ENCODE measurements around the gene CA14. TPM values are rescaled to one million over a fixed set of nuclear protein-coding genes. Genes with fewer than 3 reads are reported as not detected.

CA14 gene
- total RNA-seq, 2 experiments from 2014 or later = not detected

DNA sequence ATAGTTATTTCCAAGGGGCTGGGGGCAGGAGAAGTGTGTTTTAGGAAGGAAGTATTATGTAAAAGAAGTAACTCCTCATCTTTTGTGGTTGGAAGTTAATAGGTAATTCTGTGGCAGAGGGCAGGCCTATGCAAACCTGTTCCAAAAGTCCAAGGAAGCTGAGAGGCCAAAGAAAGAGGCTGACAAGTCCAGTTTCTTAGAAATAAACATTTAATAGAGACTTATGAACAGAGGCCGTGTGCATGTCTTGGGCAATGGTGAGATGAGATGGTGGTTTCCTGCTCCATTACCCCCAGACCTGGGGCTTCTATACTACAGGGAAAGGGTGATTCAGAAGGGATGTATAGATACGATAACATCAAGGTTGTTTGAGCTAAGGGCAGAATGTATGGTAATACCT, 7.6 kb upstream of the CA14 start:
- Mint-ChIP-seq H3K36me3 (ENCODE audit: low read depth) (no peaks in the 10 kb centered on the region), H3K9me3 (no peaks in the 10 kb centered on the region), H3K4me3 (no peak overlapping the region), H3K27me3 (peaks cover 18% of the 10 kb centered on the region), H3K4me1 (no peaks in the 10 kb centered on the region), H3K27ac (no peak overlapping the region)
- POLR2A ChIA-PET = no interaction called here
- CTCF ChIA-PET = interaction anchor here (1.9 kb wide), 1 partner anchor 11 kb away, joined by 6 read pairs; no protein-coding TSS in a partner anchor
- no peak for DNase-seq

GRCh38 chr1:150256198-150256553, 1.4 kb upstream of the CA14 start:
- Mint-ChIP-seq H3K27ac (no peak overlapping the region), H3K9me3 (no peaks in the 10 kb centered on the region), H3K4me1 (peaks cover 13% of the 10 kb centered on the region), H3K36me3 (ENCODE audit: low read depth) (no peaks in the 10 kb centered on the region), H3K27me3 (peaks cover 51% of the 10 kb centered on the region), H3K4me3 (peak overlapping the region; percentile 44)
- POLR2A ChIA-PET = no interaction called here
- CTCF ChIA-PET = interaction anchor here (0.5 to 4.7 kb wide), 27 partner anchors 10 to 899 kb away, joined by 3 to 18 read pairs (median 4); partner anchors contain the start of genes APH1A and C1orf54
- no peak for DNase-seq

- Mint-ChIP-seq H3K27ac (no peak overlapping the region), H3K4me3 (no peak overlapping the region), H3K36me3 (ENCODE audit: low read depth) (no peaks in the 10 kb centered on the region), H3K9me3 (no peaks in the 10 kb centered on the region), H3K27me3 (peaks cover 50% of the 10 kb centered on the region), H3K4me1 (peaks cover 13% of the 10 kb centered on the region)
- ChIA-PET POLR2A (no interaction called here), CTCF (interaction anchor here (0.5 to 4.7 kb wide), 26 partner anchors 9 to 899 kb away, joined by 3 to 18 read pairs (median 4); partner anchors contain the start of genes APH1A and C1orf54)
- DNase-seq = no peak
Observed at GRCh38 chr1:150256554-150257341, 826 bp upstream of the CA14 start.

DNA sequence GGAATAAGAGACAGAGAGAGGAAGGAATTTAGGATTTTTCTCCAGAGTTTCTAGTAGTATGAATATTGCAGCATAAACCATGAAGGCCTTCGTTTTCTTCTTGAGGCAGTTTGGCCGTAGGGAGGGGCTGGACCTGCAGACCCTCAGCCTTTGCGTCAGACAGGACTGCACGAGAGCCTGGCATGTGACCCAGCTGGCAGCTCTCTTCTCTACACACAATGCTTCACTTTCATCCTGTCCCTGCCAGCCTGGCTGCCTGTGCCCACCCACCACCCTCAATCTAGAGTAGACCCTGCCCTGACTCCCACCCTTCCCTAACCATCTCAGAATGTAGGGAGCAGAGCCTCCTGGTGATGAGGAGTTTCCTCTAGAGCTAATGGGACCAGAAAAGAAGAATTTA, 1.6 kb downstream of the CA14 start:
- POLR2A ChIA-PET = no interaction called here
- peaks cover 13% of the 10 kb centered on the region for H3K4me1 Mint-ChIP-seq
- no peak for DNase-seq
- H3K4me3 Mint-ChIP-seq = no peak overlapping the region
- peaks cover 42% of the 10 kb centered on the region for H3K27me3 Mint-ChIP-seq
- CTCF ChIA-PET = interaction anchor here (2.2 kb wide), 1 partner anchor 301 kb away, joined by 8 read pairs; no protein-coding TSS in a partner anchor
- H3K9me3 Mint-ChIP-seq = no peaks in the 10 kb centered on the region
- no peak overlapping the region for H3K27ac Mint-ChIP-seq
- no peaks in the 10 kb centered on the region for H3K36me3 Mint-ChIP-seq (ENCODE audit: low read depth)

- POLR2A ChIA-PET = no interaction called here
- H3K36me3 Mint-ChIP-seq (ENCODE audit: low read depth) = peaks cover 6% of the 10 kb centered on the region
Observed at GRCh38 chr1:150259758-150260669, 2.4 kb downstream of the CA14 start.

DNA sequence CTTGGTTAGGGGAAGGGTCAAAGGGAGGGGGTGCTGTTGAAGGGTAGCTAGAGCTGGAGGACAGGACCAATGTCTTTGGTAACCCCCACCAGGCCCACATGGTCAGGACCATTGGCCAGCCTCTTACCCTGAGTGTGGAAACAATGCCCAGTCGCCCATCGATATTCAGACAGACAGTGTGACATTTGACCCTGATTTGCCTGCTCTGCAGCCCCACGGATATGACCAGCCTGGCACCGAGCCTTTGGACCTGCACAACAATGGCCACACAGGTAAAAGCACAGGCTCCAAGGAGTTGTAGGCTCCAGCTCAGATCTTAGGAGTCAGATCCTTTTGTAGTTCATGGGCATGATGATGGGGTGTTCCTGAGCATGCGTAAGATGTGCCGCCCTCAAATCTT, 3.8 kb downstream of the CA14 start:
- DNase-seq = no peak
- no peak overlapping the region for H3K27ac Mint-ChIP-seq
- peaks cover 10% of the 10 kb centered on the region for H3K4me1 Mint-ChIP-seq
- POLR2A ChIA-PET = no interaction called here
- H3K27me3 Mint-ChIP-seq = peaks cover 38% of the 10 kb centered on the region
- CTCF ChIA-PET = interaction anchor here (1.7 kb wide), 1 partner anchor 11 kb away, joined by 6 read pairs; no protein-coding TSS in a partner anchor
- peaks cover 19% of the 10 kb centered on the region for H3K36me3 Mint-ChIP-seq (ENCODE audit: low read depth)
- H3K4me3 Mint-ChIP-seq = no peak overlapping the region
- no peaks in the 10 kb centered on the region for H3K9me3 Mint-ChIP-seq

More at GRCh38 chr1:150259758-150260669, 2.4 kb downstream of the CA14 start:
- DNase-seq = no peak
- Mint-ChIP-seq H3K9me3 (no peaks in the 10 kb centered on the region), H3K27ac (no peak overlapping the region), H3K4me1 (peaks cover 13% of the 10 kb centered on the region), H3K27me3 (peaks cover 42% of the 10 kb centered on the region), H3K4me3 (no peak overlapping the region)
- CTCF ChIA-PET = interaction anchor here (1.0 to 1.7 kb wide), 5 partner anchors 10 to 39 kb away, joined by 3 to 6 read pairs (median 3); partner anchors contain the start of gene C1orf54

- ChIA-PET POLR2A (no interaction called here), CTCF (interaction anchor here (0.9 to 1.6 kb wide), 2 partner anchors 10 to 17 kb away, joined by 3 to 8 read pairs; partner anchors contain the start of gene C1orf54)
- Mint-ChIP-seq H3K27me3 (peaks cover 27% of the 10 kb centered on the region), H3K36me3 (ENCODE audit: low read depth) (peaks cover 31% of the 10 kb centered on the region), H3K27ac (no peak overlapping the region), H3K9me3 (no peaks in the 10 kb centered on the region), H3K4me3 (no peak overlapping the region), H3K4me1 (peaks cover 20% of the 10 kb centered on the region)
- DNase-seq = no peak
Observed at GRCh38 chr1:150262388-150263320, 5.1 kb downstream of the CA14 start.

DNA sequence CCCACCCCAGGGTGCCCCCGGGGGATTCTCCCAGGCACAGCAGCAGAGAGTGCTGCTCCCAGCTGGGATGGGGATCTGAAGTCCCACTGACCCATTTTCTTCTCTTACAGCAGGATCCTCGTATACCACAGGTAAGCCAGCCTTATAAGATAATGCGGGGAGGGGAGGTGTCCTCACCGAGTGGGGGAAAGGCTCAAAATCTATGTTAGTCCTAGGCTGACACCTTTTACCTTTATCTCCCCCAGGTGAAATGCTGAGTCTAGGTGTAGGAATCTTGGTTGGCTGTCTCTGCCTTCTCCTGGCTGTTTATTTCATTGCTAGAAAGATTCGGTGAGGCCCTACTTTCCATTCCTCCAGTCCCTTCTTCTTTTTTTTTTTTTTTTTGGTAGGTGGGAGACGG, 6.0 kb downstream of the CA14 start:
- Mint-ChIP-seq H3K27ac (no peak overlapping the region), H3K4me3 (no peak overlapping the region), H3K4me1 (peaks cover 26% of the 10 kb centered on the region), H3K36me3 (ENCODE audit: low read depth) (peaks cover 38% of the 10 kb centered on the region), H3K27me3 (peaks cover 18% of the 10 kb centered on the region), H3K9me3 (no peaks in the 10 kb centered on the region)
- POLR2A ChIA-PET = no interaction called here
- CTCF ChIA-PET = interaction anchor here (1.6 kb wide), 1 partner anchor 9 kb away, joined by 8 read pairs; the partner anchor contains the start of gene C1orf54
- DNase-seq = no peak

DNA sequence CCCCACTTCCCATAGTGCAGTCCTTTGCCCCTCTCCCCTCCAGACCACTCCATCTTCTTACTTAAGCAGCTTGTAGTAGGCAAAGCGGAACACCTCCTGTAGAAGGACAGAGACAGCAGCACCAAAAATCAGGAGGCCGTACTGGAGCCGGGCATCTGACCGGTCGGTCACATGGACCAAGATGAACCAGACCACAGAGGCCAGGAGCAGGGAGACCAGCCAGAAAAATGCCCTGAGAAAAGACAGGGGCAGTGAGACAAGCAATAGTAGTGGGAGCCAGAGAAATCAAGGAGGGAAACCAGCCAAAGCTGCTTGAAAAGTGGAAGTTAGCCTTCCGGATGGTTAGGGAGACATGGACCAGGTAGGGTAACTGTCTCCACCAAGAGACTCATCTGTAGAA, 10.3 kb downstream of the CA14 start:
- H3K4me3 Mint-ChIP-seq = peak overlapping the region; percentile 99
- H3K9me3 Mint-ChIP-seq = no peaks in the 10 kb centered on the region
- ChIA-PET POLR2A (no interaction called here), CTCF (interaction anchor here (1.5 kb wide), 1 partner anchor 11 kb away, joined by 4 read pairs; no protein-coding TSS in a partner anchor)
- peak overlapping the region; percentile 98 for H3K27ac Mint-ChIP-seq
- H3K36me3 Mint-ChIP-seq (ENCODE audit: low read depth) = peaks cover 38% of the 10 kb centered on the region
- DNase-seq = no peak
- no peaks in the 10 kb centered on the region for H3K27me3 Mint-ChIP-seq
- H3K4me1 Mint-ChIP-seq = peaks cover 38% of the 10 kb centered on the region

DNA sequence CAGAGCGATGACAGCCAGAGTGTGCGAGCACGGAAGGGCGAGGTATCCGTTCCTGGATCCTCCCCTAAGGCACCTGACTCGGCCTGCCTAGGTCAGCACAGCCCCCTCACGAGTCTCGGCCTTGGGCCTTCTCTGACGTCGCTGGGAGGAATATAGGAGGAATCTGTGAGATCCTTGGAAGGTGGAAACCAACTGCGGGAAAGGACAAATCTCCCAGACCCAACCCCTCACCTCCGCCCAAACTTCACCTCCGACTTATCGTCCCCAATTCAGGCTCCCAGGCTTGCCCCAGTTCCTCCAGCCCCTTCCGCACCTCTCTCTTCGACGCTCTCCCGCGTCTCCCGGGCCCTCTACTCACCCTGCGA, 10.7 kb downstream of the CA14 start:
- peak overlapping the region; percentile 98 for H3K27ac Mint-ChIP-seq

DNA sequence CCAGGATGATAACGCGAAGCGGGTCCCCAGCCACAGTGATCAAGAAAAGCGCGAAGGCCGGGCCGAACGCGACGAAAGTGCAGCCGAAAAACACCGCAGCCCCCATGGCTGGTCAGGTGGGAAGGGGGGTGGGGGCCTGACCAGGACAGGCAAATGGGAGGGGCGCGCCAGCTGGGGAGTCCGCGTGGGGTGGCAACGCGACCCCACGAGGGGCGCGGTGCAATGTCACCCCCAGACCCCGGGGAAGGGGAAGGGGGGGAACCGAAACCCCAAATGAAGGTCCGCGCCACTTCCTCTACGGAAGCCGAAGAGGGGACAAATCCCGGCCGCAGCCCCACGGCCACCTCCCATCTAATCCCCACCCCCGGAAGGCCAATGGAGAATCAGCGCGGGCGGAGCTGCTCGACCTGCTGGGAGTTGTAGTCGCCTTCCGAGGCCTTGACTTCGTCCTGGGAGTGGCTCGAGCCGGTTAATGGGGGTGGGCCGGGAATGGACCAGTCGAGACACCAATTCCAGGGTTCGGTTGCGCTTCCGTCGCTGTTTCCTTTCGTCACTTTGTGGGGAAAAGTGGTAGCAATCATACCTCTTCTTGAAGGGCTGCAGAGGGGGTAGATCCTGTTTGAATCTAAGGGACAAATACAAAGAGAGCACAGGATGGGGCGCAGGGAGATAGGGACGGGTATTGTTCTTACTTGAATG, 11.3 kb downstream of the CA14 start, which contains the start of gene APH1A:
TSS of gene APH1A (minus strand) at position 312 of the 699 bp plus-strand sequence. CDS start at position 106, 206 bp downstream.
- no peaks in the 10 kb centered on the region for H3K9me3 Mint-ChIP-seq
- ChIA-PET CTCF (interaction anchor here (0.6 to 1.5 kb wide), 5 partner anchors 10 to 109 kb away, joined by 3 to 8 read pairs (median 4); no protein-coding TSS in a partner anchor), POLR2A (no interaction called here)
- H3K36me3 Mint-ChIP-seq (ENCODE audit: low read depth) = peaks cover 39% of the 10 kb centered on the region
- H3K27me3 Mint-ChIP-seq = no peaks in the 10 kb centered on the region
- peaks cover 38% of the 10 kb centered on the region for H3K4me1 Mint-ChIP-seq
- DNase-seq = peak; percentile 96
- peak within 1 kb of the TSS; percentile 98 for H3K27ac Mint-ChIP-seq
- peak within 1 kb of the TSS; percentile 99 for H3K4me3 Mint-ChIP-seq

More for the DNA sequence above, 10.7 kb downstream of the CA14 start:
- Mint-ChIP-seq H3K4me1 (peaks cover 38% of the 10 kb centered on the region), H3K9me3 (no peaks in the 10 kb centered on the region), H3K36me3 (ENCODE audit: low read depth) (peaks cover 38% of the 10 kb centered on the region), H3K27me3 (no peaks in the 10 kb centered on the region), H3K4me3 (peak overlapping the region; percentile 99)
- ChIA-PET POLR2A (no interaction called here), CTCF (interaction anchor here (1.0 to 1.5 kb wide), 3 partner anchors 10 to 13 kb away, joined by 4 to 8 read pairs (median 5); no protein-coding TSS in a partner anchor)
- peak; percentile 60 for DNase-seq
